ENCODE results near the gene CMTM8. TPM values are rescaled to one million over a fixed set of nuclear protein-coding genes. Genes with fewer than 3 reads are reported as not detected.

CMTM8 gene
- polyA plus RNA-seq, 2 of the 4 experiments (the other 2 are of a cell fraction) = 8.4 to 15.6 TPM

DNA sequence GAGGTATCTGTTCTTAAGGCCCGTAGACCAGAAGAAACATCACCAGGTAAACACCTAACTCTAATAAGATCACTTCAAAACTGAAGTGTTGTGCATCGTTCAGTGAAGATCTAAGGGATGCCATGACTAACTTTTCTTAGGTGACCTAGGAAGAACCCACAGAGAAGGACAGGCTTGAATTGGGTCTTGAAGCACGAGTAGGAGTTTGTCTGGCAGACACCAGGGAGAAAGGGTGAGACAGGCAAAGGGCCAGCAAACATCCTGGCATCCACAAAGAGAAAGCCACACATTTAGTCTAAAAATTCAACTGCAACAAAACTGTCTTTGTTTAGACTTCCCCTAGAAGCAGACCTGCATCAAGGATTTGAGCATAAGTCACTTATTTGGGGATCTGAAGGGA, 15.5 kb upstream of the CMTM8 start:
- WGBS (ENCODE audit: missing lambda C conversion rate) = 62% methylated on average over 3 of the region's 3 CpGs
- ChIA-PET POLR2A (no interaction called here), CTCF (interaction anchor here (1.1 to 1.2 kb wide), 2 partner anchors 47 to 245 kb away, joined by 3 to 4 read pairs; no protein-coding TSS in a partner anchor)
- FAIRE-seq = no peak
- Histone ChIP-seq H3K9me3 (peaks cover 15% of the 10 kb centered on the region), H3K4me1 (peaks cover 13% of the 10 kb centered on the region), H3K4me3 (no peak overlapping the region), H3K27ac (no peak overlapping the region), H3K4me2 (no peak overlapping the region)
- no peak for DNase-seq (ENCODE audit: low read depth in 1 of 2, low spot score in 1 of 2)
- no peak for ATAC-seq
- TF ChIP-seq ZNF302 (CRISPR knock-in tag; IDR thresholded peaks at IDR 0.05) = no peak
- TF ChIP-seq ZFP36 (IDR thresholded peaks at IDR 0.05; ENCODE audit: borderline replicate concordance, partially characterized antibody) = no peak
- TF ChIP-seq FOXS1 (CRISPR knock-in tag; IDR thresholded peaks at IDR 0.05) = no peak
- no peak for TF ChIP-seq NR3C1 (IDR thresholded peaks at IDR 0.05)
- TF ChIP-seq RNF2 (IDR thresholded peaks at IDR 0.05; ENCODE audit: borderline replicate concordance, low read depth) = no peak

GRCh38 chr3:32224016-32224516, 14.4 kb upstream of the CMTM8 start:
- H3K27ac ChIP-seq = no peak overlapping the region
- H3K4me3 ChIP-seq = no peak overlapping the region
- CTCF ChIA-PET = interaction anchor here (0.6 to 1.6 kb wide), 5 partner anchors 9 to 244 kb away, joined by 3 to 7 read pairs (median 5); partner anchors contain the start of gene CMTM8
- POLR2A ChIA-PET = no interaction called here
- no peak for TF ChIP-seq ZNF302 (CRISPR knock-in tag; IDR thresholded peaks at IDR 0.05)
- TF ChIP-seq RNF2 (IDR thresholded peaks at IDR 0.05; ENCODE audit: borderline replicate concordance, low read depth) = no peak
- TF ChIP-seq CBX2 (IDR thresholded peaks at IDR 0.05; ENCODE audit: borderline replicate concordance, low read depth) = no peak
- TF ChIP-seq FOXS1 (CRISPR knock-in tag; IDR thresholded peaks at IDR 0.05) = no peak
- TF ChIP-seq TP53 (CRISPR knock-in tag; IDR thresholded peaks at IDR 0.05) = no peak
- TF ChIP-seq, protein P1, sequence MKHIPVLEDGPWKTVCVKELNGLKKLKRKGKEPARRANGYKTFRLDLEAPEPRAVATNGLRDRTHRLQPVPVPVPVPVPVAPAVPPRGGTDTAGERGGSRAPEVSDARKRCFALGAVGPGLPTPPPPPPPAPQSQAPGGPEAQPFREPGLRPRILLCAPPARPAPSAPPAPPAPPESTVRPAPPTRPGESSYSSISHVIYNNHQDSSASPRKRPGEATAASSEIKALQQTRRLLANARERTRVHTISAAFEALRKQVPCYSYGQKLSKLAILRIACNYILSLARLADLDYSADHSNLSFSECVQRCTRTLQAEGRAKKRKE (CRISPR knock-in tag; IDR thresholded peaks at IDR 0.05; ENCODE audit: low read depth) = no peak
- TF ChIP-seq HEYL (CRISPR knock-in tag; IDR thresholded peaks at IDR 0.05) = no peak
- TF ChIP-seq MAZ (IDR thresholded peaks at IDR 0.05; ENCODE audit: borderline replicate concordance, low read depth, low read length) = no peak
- TF ChIP-seq BHLHE40 (IDR thresholded peaks at IDR 0.05; ENCODE audit: low read depth, low read length) = no peak
- TF ChIP-seq HDAC2 (IDR thresholded peaks at IDR 0.05) = no peak
- TF ChIP-seq ZFP36 (IDR thresholded peaks at IDR 0.05; ENCODE audit: borderline replicate concordance, partially characterized antibody) = no peak
- TF ChIP-seq TFCP2L1 (CRISPR knock-in tag; IDR thresholded peaks at IDR 0.05) = no peak
- no peak for TF ChIP-seq HOXB5 (CRISPR knock-in tag; IDR thresholded peaks at IDR 0.05)
- TF ChIP-seq, protein P2, sequence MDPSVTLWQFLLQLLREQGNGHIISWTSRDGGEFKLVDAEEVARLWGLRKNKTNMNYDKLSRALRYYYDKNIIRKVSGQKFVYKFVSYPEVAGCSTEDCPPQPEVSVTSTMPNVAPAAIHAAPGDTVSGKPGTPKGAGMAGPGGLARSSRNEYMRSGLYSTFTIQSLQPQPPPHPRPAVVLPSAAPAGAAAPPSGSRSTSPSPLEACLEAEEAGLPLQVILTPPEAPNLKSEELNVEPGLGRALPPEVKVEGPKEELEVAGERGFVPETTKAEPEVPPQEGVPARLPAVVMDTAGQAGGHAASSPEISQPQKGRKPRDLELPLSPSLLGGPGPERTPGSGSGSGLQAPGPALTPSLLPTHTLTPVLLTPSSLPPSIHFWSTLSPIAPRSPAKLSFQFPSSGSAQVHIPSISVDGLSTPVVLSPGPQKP (IDR thresholded peaks at IDR 0.05; ENCODE audit: low read depth, low read length) = no peak
- no peak for TF ChIP-seq NR3C1 (IDR thresholded peaks at IDR 0.05)
- TF ChIP-seq RARB (CRISPR knock-in tag; IDR thresholded peaks at IDR 0.05) = no peak
- TF ChIP-seq EP300 (IDR thresholded peaks at IDR 0.05) = no peak
- no peak for TF ChIP-seq ZSCAN20 (CRISPR knock-in tag; IDR thresholded peaks at IDR 0.05)
- TF ChIP-seq NPAS2 (CRISPR knock-in tag; IDR thresholded peaks at IDR 0.05; ENCODE audit: borderline replicate concordance) = no peak
- TF ChIP-seq, protein P3, sequence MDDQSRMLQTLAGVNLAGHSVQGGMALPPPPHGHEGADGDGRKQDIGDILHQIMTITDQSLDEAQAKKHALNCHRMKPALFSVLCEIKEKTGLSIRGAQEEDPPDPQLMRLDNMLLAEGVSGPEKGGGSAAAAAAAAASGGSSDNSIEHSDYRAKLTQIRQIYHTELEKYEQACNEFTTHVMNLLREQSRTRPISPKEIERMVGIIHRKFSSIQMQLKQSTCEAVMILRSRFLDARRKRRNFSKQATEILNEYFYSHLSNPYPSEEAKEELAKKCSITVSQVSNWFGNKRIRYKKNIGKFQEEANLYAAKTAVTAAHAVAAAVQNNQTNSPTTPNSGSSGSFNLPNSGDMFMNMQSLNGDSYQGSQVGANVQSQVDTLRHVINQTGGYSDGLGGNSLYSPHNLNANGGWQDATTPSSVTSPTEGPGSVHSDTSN (IDR thresholded peaks at IDR 0.05) = no peak
- H3K9me3 ChIP-seq = peaks cover 15% of the 10 kb centered on the region
- peaks cover 13% of the 10 kb centered on the region for H3K4me1 ChIP-seq
- no peak overlapping the region for H3K4me2 ChIP-seq
- DNase-seq (ENCODE audit: low read depth in 1 of 2, low spot score in 1 of 2) = no peak
- FAIRE-seq = no peak
- 55% methylated on average over 5 of the region's 5 CpGs for WGBS (ENCODE audit: missing lambda C conversion rate)
- no peak for ATAC-seq

Data from A549 (cell line).